Parathyroid adenoma (tissue), 2 donors: ENCODE results near the gene LONRF3.

ENCODE experiments used
- H2AFZ ChIP-seq: fragments of 300-600 bp; sonication (generic); one replicate; pipeline ENCODE4 v1.7.0; 2017; ENCODE audit warnings: antibody characterized with exemption, mild to moderate bottlenecking
- H3K27ac ChIP-seq: fragments of 300-600 bp; sonication (generic); one replicate; pipeline ENCODE4 v1.7.0; 2017
- H3K27me3 ChIP-seq: fragments of 300-600 bp; sonication (generic); one replicate; pipeline ENCODE4 v1.7.0; 2017; ENCODE audit warnings: low read length; ENCODE audit not compliant: control insufficient read depth, insufficient read depth
- H3K36me3 ChIP-seq: fragments of 300-600 bp; sonication (generic); one replicate; pipeline ENCODE4 v1.7.0; 2017; ENCODE audit warnings: low read length; ENCODE audit not compliant: control insufficient read depth, insufficient read depth
- H3K4me1 ChIP-seq: fragments of 300-600 bp; sonication (generic); one replicate; pipeline ENCODE4 v1.7.0; 2017; ENCODE audit warnings: control low read depth
- H3K4me2 ChIP-seq: fragments of 300-600 bp; sonication (generic); one replicate; pipeline ENCODE4 v1.7.0; 2017; ENCODE audit warnings: low read length
- H3K4me3 ChIP-seq: fragments of 300-600 bp; sonication (generic); one replicate; pipeline ENCODE4 v1.7.0; 2017; ENCODE audit warnings: low read depth, low read length
- H3K79me2 ChIP-seq: fragments of 300-600 bp; sonication (generic); one replicate; pipeline ENCODE4 v1.7.0; 2017; ENCODE audit warnings: control low read depth
- H3K9ac ChIP-seq: fragments of 300-600 bp; sonication (generic); one replicate; pipeline ENCODE4 v1.7.0; 2017; ENCODE audit warnings: mild to moderate bottlenecking
- H3K9me3 ChIP-seq: fragments of 300-600 bp; sonication (generic); one replicate; pipeline ENCODE4 v1.7.0; 2017; ENCODE audit warnings: low read length; ENCODE audit not compliant: control insufficient read depth
- TF ChIP-seq, protein P1 (sequence below): fragments of 300-600 bp; sonication (generic); IDR thresholded peaks from one replicate; pipeline ENCODE4 v1.7.0; 2017; ENCODE audit warnings: antibody characterized with exemption, mild to moderate bottlenecking
- donor health status: primary hyperparathyroidism.

The LONRF3 gene

GRCh38 chrX:119062750-119063374 lies 88.4 kb downstream of the LONRF3 start:
- no peak overlapping the region for H3K4me2 ChIP-seq
- H3K27ac ChIP-seq, result no peak overlapping the region
- no peaks in the 10 kb centered on the region for H3K27me3 ChIP-seq
- H2AFZ ChIP-seq, result no peak overlapping the region
- no peaks in the 10 kb centered on the region for H3K9me3 ChIP-seq
- H3K4me3 ChIP-seq, result no peak overlapping the region
- H3K79me2 ChIP-seq, result no peaks in the 10 kb centered on the region
- TF ChIP-seq, protein P1, sequence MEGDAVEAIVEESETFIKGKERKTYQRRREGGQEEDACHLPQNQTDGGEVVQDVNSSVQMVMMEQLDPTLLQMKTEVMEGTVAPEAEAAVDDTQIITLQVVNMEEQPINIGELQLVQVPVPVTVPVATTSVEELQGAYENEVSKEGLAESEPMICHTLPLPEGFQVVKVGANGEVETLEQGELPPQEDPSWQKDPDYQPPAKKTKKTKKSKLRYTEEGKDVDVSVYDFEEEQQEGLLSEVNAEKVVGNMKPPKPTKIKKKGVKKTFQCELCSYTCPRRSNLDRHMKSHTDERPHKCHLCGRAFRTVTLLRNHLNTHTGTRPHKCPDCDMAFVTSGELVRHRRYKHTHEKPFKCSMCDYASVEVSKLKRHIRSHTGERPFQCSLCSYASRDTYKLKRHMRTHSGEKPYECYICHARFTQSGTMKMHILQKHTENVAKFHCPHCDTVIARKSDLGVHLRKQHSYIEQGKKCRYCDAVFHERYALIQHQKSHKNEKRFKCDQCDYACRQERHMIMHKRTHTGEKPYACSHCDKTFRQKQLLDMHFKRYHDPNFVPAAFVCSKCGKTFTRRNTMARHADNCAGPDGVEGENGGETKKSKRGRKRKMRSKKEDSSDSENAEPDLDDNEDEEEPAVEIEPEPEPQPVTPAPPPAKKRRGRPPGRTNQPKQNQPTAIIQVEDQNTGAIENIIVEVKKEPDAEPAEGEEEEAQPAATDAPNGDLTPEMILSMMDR, result no peak
- peaks cover 2% of the 10 kb centered on the region for H3K4me1 ChIP-seq
- no peaks in the 10 kb centered on the region for H3K36me3 ChIP-seq
- H3K9ac ChIP-seq, result no peak overlapping the region

DNA sequence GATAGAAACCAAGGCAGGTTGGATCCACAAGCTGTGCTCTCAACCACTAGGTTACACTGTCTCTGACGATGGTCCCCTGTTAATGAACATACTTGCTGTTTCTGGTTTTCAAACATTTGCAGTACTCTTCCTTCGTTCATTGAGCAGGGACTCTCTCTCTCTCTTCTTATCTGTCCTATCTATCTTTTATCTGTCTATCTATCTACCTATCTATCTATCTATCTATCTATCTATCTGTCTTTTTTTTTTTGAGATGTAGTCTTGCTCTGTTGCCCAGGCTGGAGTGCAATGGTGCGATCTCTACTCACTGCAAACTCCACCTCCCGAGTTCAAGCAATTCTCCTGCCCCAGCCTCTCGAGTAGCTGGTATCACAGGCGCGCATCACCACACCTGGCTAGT lies 89.0 kb downstream of the LONRF3 start:
- no peaks in the 10 kb centered on the region for H3K79me2 ChIP-seq
- H3K4me2 ChIP-seq, result no peak overlapping the region
- H3K36me3 ChIP-seq, result no peaks in the 10 kb centered on the region
- H3K9ac ChIP-seq, result no peak overlapping the region
- H3K4me3 ChIP-seq, result no peak overlapping the region
- H2AFZ ChIP-seq, result no peak overlapping the region
- H3K9me3 ChIP-seq, result no peaks in the 10 kb centered on the region
- no peaks in the 10 kb centered on the region for H3K27me3 ChIP-seq
- H3K27ac ChIP-seq, result no peak overlapping the region
- H3K4me1 ChIP-seq, result peaks cover 2% of the 10 kb centered on the region
- TF ChIP-seq, protein P1, result no peak

DNA sequence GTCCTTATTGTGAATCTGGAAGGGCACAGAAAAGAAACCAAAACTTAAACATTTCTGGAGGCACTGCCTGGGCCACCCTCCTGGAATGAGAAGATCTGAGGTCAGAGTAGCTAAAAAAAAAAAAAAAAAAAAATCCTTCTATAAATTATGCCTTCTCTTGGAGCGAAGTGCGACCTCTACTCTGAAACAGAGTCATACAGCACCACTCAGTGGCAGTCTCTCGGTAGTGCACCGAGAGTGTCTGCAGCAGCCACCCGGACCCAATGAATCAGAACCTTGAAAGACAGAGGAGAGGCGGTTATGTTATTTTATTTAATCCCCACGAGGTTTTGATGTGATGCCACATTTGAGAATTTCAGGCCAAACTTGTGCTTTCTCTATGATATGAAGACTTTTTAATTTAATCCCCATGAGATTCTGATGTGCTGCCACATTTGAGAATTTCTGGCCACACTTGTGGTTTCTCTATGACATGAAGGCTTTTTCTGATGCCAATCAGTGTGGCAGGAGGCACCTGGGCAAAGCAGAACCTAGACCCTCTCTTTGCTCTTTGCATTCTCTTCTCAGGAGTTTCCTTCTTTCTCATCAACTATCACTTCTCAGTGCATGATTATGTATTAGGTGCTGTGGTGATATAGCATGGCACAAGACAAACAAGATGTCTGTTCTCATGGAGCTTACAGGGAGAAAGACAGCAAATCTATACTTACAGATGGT lies 92.8 kb downstream of the LONRF3 start:
- Histone ChIP-seq H3K4me3 (no peak overlapping the region), H3K9me3 (no peaks in the 10 kb centered on the region), H3K27ac (no peak overlapping the region), H3K36me3 (no peaks in the 10 kb centered on the region), H3K4me2 (no peak overlapping the region), H3K79me2 (no peaks in the 10 kb centered on the region), H3K27me3 (no peaks in the 10 kb centered on the region), H3K9ac (no peak overlapping the region), H2AFZ (no peak overlapping the region), H3K4me1 (peaks cover 2% of the 10 kb centered on the region)
- TF ChIP-seq, protein P1, result peak; percentile 41
